Measurements from ENCODE around the gene TNNI3K. TPM values are rescaled to one million over a fixed set of nuclear protein-coding genes. Genes with fewer than 3 reads are reported as not detected.

TNNI3K gene
- total and polyA plus RNA-seq, 2 of the 8 experiments (the other 6 are each of a cell fraction or from before 2014, with no cell fraction given), result 0.41 to 0.48 TPM

- Histone ChIP-seq H3K9me3 (ENCODE audit: insufficient read depth in 2 of 2, low read depth in 1 of 2, low read length in 1 of 2) (no peaks in the 10 kb centered on the region), H4K20me1 (replicated peaks in 1 of 2; ENCODE audit: control insufficient read depth in 1 of 2, insufficient read depth in 2 of 2, low read length in 2 of 2) (no peaks in the 10 kb centered on the region), H3K36me3 (ENCODE audit: control insufficient read depth in 2 of 4, insufficient read depth in 4 of 4, low read length in 3 of 4) (no peaks in the 10 kb centered on the region), H3K79me2 (ENCODE audit: control insufficient read depth in 1 of 2, insufficient read depth in 2 of 2, low read length in 2 of 2) (no peaks in the 10 kb centered on the region), H3K4me1 (replicated peaks in 1 of 4; ENCODE audit: control insufficient read depth in 3 of 4, insufficient read depth in 4 of 4, low read length in 3 of 4) (peaks cover 0 to 5% (median 1%) of the 10 kb centered on the region in 4 experiments; a peak in 2 of 7 replicates), H2AK5ac (ENCODE audit: low read depth, low read length) (no peak overlapping the region), H3K18ac (ENCODE audit: extremely low read depth, low read length) (no peak overlapping the region), H2BK20ac (ENCODE audit: low read length) (no peak overlapping the region), H3K56ac (replicated peaks; ENCODE audit: insufficient read length, low read depth, low read length) (no peak overlapping the region), H3K4ac (replicated peaks; ENCODE audit: insufficient read length, low read depth, low read length) (no peak overlapping the region), H3K23ac (ENCODE audit: insufficient read length) (no peak overlapping the region), H3K4me3 (ENCODE audit: extremely low read depth in 1 of 4, insufficient read depth in 2 of 4, low read depth in 3 of 4, low read length in 4 of 4) (no peak overlapping the region), H3K4me2 (ENCODE audit: insufficient read depth in 1 of 2, low read depth in 2 of 2, low read length in 2 of 2) (no peak overlapping the region), H2AFZ (ENCODE audit: low read length) (no peak overlapping the region), H4K91ac (replicated peaks; ENCODE audit: insufficient read length, low read length) (no peak overlapping the region), H2BK120ac (replicated peaks; ENCODE audit: low read depth, low read length) (no peak overlapping the region), H3K27me3 (replicated peaks in 1 of 4; ENCODE audit: control insufficient read depth in 3 of 4, extremely low read depth in 1 of 4, insufficient read depth in 3 of 4, low read length in 3 of 4) (no peaks in the 10 kb centered on the region), H4K8ac (ENCODE audit: extremely low read depth, insufficient read depth, low read length) (no peak overlapping the region), H4K5ac (ENCODE audit: insufficient read length, low read depth, low read length) (no peak overlapping the region), H2BK5ac (ENCODE audit: low read depth, low read length) (no peak overlapping the region), H3K14ac (ENCODE audit: insufficient read length) (no peak overlapping the region), H3K9ac (replicated peaks in 1 of 4; ENCODE audit: extremely low read depth in 1 of 4, low read depth in 3 of 4, low read length in 3 of 4) (no peak overlapping the region), H2BK12ac (ENCODE audit: low read depth, low read length) (no peak overlapping the region), H3K23me2 (ENCODE audit: low read depth, low read length) (no peaks in the 10 kb centered on the region), H3K27ac (ENCODE audit: low read depth, low read length) (no peak overlapping the region), H2BK15ac (ENCODE audit: low read length) (no peak overlapping the region), H3K79me1 (ENCODE audit: low read depth, low read length) (no peaks in the 10 kb centered on the region)
- ChIA-PET CTCF (ENCODE audit: partially characterized antibody) (interaction anchor here (1.2 to 4.4 kb wide), 2 partner anchors 12 to 45 kb away, joined by 3 to 27 read pairs; no protein-coding TSS in a partner anchor), POLR2A (ENCODE audit: partially characterized antibody) (no interaction called here)
- 76% methylated on average over 3 of the region's 3 CpGs; no CpG with 5 or more reads in 1 of the 2 experiments for WGBS, 2 experiments (ENCODE audit: extremely low coverage in 1 of 2, insufficient coverage in 1 of 2, insufficient read length in 1 of 2, insufficient replicate concordance in 2 of 2, low coverage in 1 of 2, low lambda C conversion rate in 2 of 2, missing lambda C conversion rate in 1 of 2)
- TF ChIP-seq EZH2 (IDR thresholded peaks at IDR 0.05; ENCODE audit: low read depth, low read length, severe bottlenecking), result no peak
- no peak for TF ChIP-seq CBX5 (IDR thresholded peaks at IDR 0.05; ENCODE audit: low read depth, low read length)
- no peak for TF ChIP-seq MAX (IDR thresholded peaks at IDR 0.05)
- TF ChIP-seq MAFK (IDR thresholded peaks at IDR 0.05; ENCODE audit: low read depth, low read length), result no peak
- TF ChIP-seq TAF1 (IDR thresholded peaks at IDR 0.05; ENCODE audit: low read depth, low read length), result no peak
- no peak for TF ChIP-seq RBBP5 (IDR thresholded peaks at IDR 0.05; ENCODE audit: borderline replicate concordance, low read depth, low read length)
- no peak for TF ChIP-seq TBP (IDR thresholded peaks at IDR 0.05; ENCODE audit: low read depth, low read length)
- no peak for TF ChIP-seq SIRT6 (IDR thresholded peaks at IDR 0.05; ENCODE audit: low read length)
- TF ChIP-seq KDM1A (IDR thresholded peaks at IDR 0.05; ENCODE audit: borderline replicate concordance, low read length), result no peak
- no peak for TF ChIP-seq FOSL1 (IDR thresholded peaks at IDR 0.05; ENCODE audit: insufficient read depth, low read depth, low read length)
- no peak for TF ChIP-seq SP1 (IDR thresholded peaks at IDR 0.05; ENCODE audit: low read depth, low read length)
- no peak for TF ChIP-seq CBX8 (IDR thresholded peaks at IDR 0.05; ENCODE audit: borderline replicate concordance, low read depth, low read length)
- DNase-seq (ENCODE audit: low read depth in 1 of 2, low spot score in 2 of 2), result no peak
- FAIRE-seq, result no peak
Measured at GRCh38 chr1:74481607-74482006, 246.4 kb downstream of the TNNI3K start.

Data from H1 (cell line).